HG02981 (cell line): ENCODE data around the gene PRKCZ.

Experiments used
- ATAC-seq: cut with Tn5 transposase; IDR thresholded peaks from one replicate; pipeline ENCODE4 v1.9.1; 2021; ENCODE audit warnings: mild to moderate bottlenecking, moderate library complexity; ENCODE audit not compliant: unreplicated experiment

The PRKCZ gene

GRCh38 chr1:2044510-2045319 is 5.5 kb upstream of the PRKCZ start:
- ATAC-seq: no peak

GRCh38 chr1:2045468-2046173 is 4.6 kb upstream of the PRKCZ start:
- no peak for ATAC-seq

- ATAC-seq: no peak
These were observed 3.9 kb upstream of the PRKCZ start for GRCh38 chr1:2046174-2046917.

GRCh38 chr1:2046953-2047748 is 3.1 kb upstream of the PRKCZ start:
- no peak for ATAC-seq

- no peak for ATAC-seq
These were observed 2.2 kb upstream of the PRKCZ start for GRCh38 chr1:2047749-2048729.

- no peak for ATAC-seq
These were observed 940 bp upstream of the PRKCZ start for GRCh38 chr1:2049225-2049717.

- no peak for ATAC-seq
These were observed 216 bp downstream of the PRKCZ start for GRCh38 chr1:2050461-2050792.

GRCh38 chr1:2050793-2051682 is 827 bp downstream of the PRKCZ start:
- no peak for ATAC-seq

GRCh38 chr1:2052054-2052679 is 2.0 kb downstream of the PRKCZ start:
- no peak for ATAC-seq

GRCh38 chr1:2052756-2053155 is 2.5 kb downstream of the PRKCZ start:
- no peak for ATAC-seq

GRCh38 chr1:2053217-2053616 is 3.0 kb downstream of the PRKCZ start:
- ATAC-seq: no peak

- no peak for ATAC-seq
These were observed 3.7 kb downstream of the PRKCZ start for GRCh38 chr1:2053784-2054376.

GRCh38 chr1:2054560-2054959 is 4.3 kb downstream of the PRKCZ start:
- ATAC-seq: no peak

- no peak for ATAC-seq
These were observed 5.8 kb downstream of the PRKCZ start for GRCh38 chr1:2055911-2056575.

- no peak for ATAC-seq
These were observed 6.9 kb downstream of the PRKCZ start for GRCh38 chr1:2056955-2057590.

- no peak for ATAC-seq
These were observed 9.2 kb downstream of the PRKCZ start for GRCh38 chr1:2059290-2059953.
